GM18858 (cell line): ENCODE results near the gene FOXP2.
"Not testable (repeated sequence)": the region's sequence is repeated elsewhere in the genome, so short reads cannot be mapped to it uniquely, and the experiment has no call there.

Source experiments
- ATAC-seq: cut with Tn5 transposase; IDR thresholded peaks from one replicate; pipeline ENCODE4 v1.9.1; 2021; ENCODE audit not compliant: unreplicated experiment

FOXP2 gene

GRCh38 chr7:114575098-114575497, 160.5 kb downstream of the FOXP2 start:
- no peak for ATAC-seq

GRCh38 chr7:114580963-114581362, 166.3 kb downstream of the FOXP2 start:
- ATAC-seq: not testable (repeated sequence)

- ATAC-seq: no peak
Observed at GRCh38 chr7:114588506-114588905, 173.9 kb downstream of the FOXP2 start.

- no peak for ATAC-seq
Observed at GRCh38 chr7:114589436-114589835, 174.8 kb downstream of the FOXP2 start.

GRCh38 chr7:114590298-114590697, 175.7 kb downstream of the FOXP2 start:
- no peak for ATAC-seq

GRCh38 chr7:114598946-114599345, 184.3 kb downstream of the FOXP2 start:
- ATAC-seq: no peak

GRCh38 chr7:114606100-114606499, 191.5 kb downstream of the FOXP2 start:
- no peak for ATAC-seq

GRCh38 chr7:114608822-114609221, 194.2 kb downstream of the FOXP2 start:
- ATAC-seq: not testable (repeated sequence)

- ATAC-seq: no peak
Observed at GRCh38 chr7:114620208-114620607, 205.6 kb downstream of the FOXP2 start.

- no peak for ATAC-seq
Observed at GRCh38 chr7:114622221-114622620, 207.6 kb downstream of the FOXP2 start.

GRCh38 chr7:114623146-114623545, 208.5 kb downstream of the FOXP2 start:
- ATAC-seq: no peak

GRCh38 chr7:114627231-114627630, 212.6 kb downstream of the FOXP2 start:
- no peak for ATAC-seq

GRCh38 chr7:114628362-114628761, 213.7 kb downstream of the FOXP2 start:
- ATAC-seq: no peak

- no peak for ATAC-seq
Observed at GRCh38 chr7:114629762-114630161, 215.1 kb downstream of the FOXP2 start.

- ATAC-seq: no peak
Observed at GRCh38 chr7:114630201-114630990, 215.8 kb downstream of the FOXP2 start.

- ATAC-seq: no peak
Observed at GRCh38 chr7:114631249-114631822, 216.7 kb downstream of the FOXP2 start.

- ATAC-seq: no peak
Observed at GRCh38 chr7:114639451-114639850, 224.8 kb downstream of the FOXP2 start.

GRCh38 chr7:114644455-114644854, 229.8 kb downstream of the FOXP2 start:
- ATAC-seq: no peak

- no peak for ATAC-seq
Observed at GRCh38 chr7:114645451-114645850, 230.8 kb downstream of the FOXP2 start.

GRCh38 chr7:114647518-114647917, 232.9 kb downstream of the FOXP2 start:
- no peak for ATAC-seq

- no peak for ATAC-seq
Observed at GRCh38 chr7:114648117-114648516, 233.5 kb downstream of the FOXP2 start.

- no peak for ATAC-seq
Observed at GRCh38 chr7:114648680-114649079, 234.1 kb downstream of the FOXP2 start.

- no peak for ATAC-seq
Observed at GRCh38 chr7:114649689-114650088, 235.1 kb downstream of the FOXP2 start.
